Loucy (cell line): ENCODE data around the gene CCDC171.

Experiments used
- H2AFZ ChIP-seq: fragments of 200-600 bp; sonication (generic); 2 replicates; pipeline ENCODE4 v1.6.0; 2016; ENCODE audit warnings: antibody characterized with exemption, mild to moderate bottlenecking, low read length, moderate library complexity
- H3F3A ChIP-seq: fragments of 200-600 bp; 2 replicates; pipeline ENCODE4 v1.6.0; 2016; ENCODE audit warnings: antibody characterized with exemption, low read depth, mild to moderate bottlenecking
- H3K27me3 ChIP-seq: fragments of 200-600 bp; sonication (generic); 2 replicates; pipeline ENCODE4 v1.6.1; 2014; ENCODE audit warnings: low read length, mild to moderate bottlenecking; ENCODE audit not compliant: insufficient read depth, poor library complexity, severe bottlenecking
- H3K36me3 ChIP-seq: fragments of 200-600 bp; sonication (generic); 2 replicates; pipeline ENCODE4 v1.6.1; 2016; ENCODE audit warnings: low read length; ENCODE audit not compliant: insufficient read depth
- H3K4me1 ChIP-seq: fragments of 200-600 bp; sonication (generic); 2 replicates; pipeline ENCODE4 v1.5.1; 2014; ENCODE audit warnings: low read length, mild to moderate bottlenecking; ENCODE audit not compliant: insufficient read depth, poor library complexity, severe bottlenecking
- H3K4me2 ChIP-seq: fragments of 200-600 bp; sonication (generic); 2 replicates; pipeline ENCODE4 v1.6.0; 2014; ENCODE audit warnings: antibody characterized with exemption, low read length, low read depth, mild to moderate bottlenecking; ENCODE audit not compliant: poor library complexity, severe bottlenecking
- H3K4me3 ChIP-seq: fragments of 200-600 bp; sonication (generic); 2 replicates; pipeline ENCODE4 v1.5.1; 2014; ENCODE audit warnings: low read length, mild to moderate bottlenecking, mixed read lengths; ENCODE audit not compliant: poor library complexity, severe bottlenecking
- H3K79me2 ChIP-seq: fragments of 200-600 bp; sonication (generic); 2 replicates; pipeline ENCODE4 v1.6.1; 2014; ENCODE audit warnings: low read length; ENCODE audit not compliant: insufficient read depth
- H3K9ac ChIP-seq: fragments of 200-600 bp; sonication (generic); 2 replicates; pipeline ENCODE4 v1.6.0; 2014; ENCODE audit warnings: mild to moderate bottlenecking, low read depth, low read length, moderate library complexity; ENCODE audit not compliant: poor library complexity, severe bottlenecking
- H3K9me2 ChIP-seq: fragments of 200-600 bp; sonication (generic); replicated peaks from 2 replicates; pipeline ENCODE4 v1.6.1; 2016; ENCODE audit warnings: low read depth, low read length, mixed read lengths
- H3K9me3 ChIP-seq: fragments of 200-600 bp; sonication (generic); 2 replicates; pipeline ENCODE4 v1.6.1; 2014; ENCODE audit warnings: mild to moderate bottlenecking, antibody characterized with exemption, low read length, low read depth; ENCODE audit not compliant: insufficient read depth
- H4K20me1 ChIP-seq: fragments of 200-600 bp; sonication (generic); 2 replicates; pipeline ENCODE4 v1.6.0; 2014; ENCODE audit warnings: antibody characterized with exemption, low read length, mild to moderate bottlenecking; ENCODE audit not compliant: insufficient read depth, poor library complexity, severe bottlenecking
- EZH2phosphoT487 ChIP-seq: fragments of 200-600 bp; IDR thresholded peaks from 2 replicates; pipeline ENCODE4 v1.6.1; 2018; ENCODE audit warnings: antibody characterized with exemption, mild to moderate bottlenecking, moderate library complexity, borderline replicate concordance
- TF ChIP-seq, protein P1 (sequence below): fragments of 200-600 bp; sonication (generic); conservative IDR thresholded peaks from 2 replicates; pipeline ENCODE4 v1.5.1; 2014; ENCODE audit warnings: mild to moderate bottlenecking, antibody characterized with exemption, low read length

CCDC171 gene

GRCh38 chr9:15882328-15882727 lies 329.5 kb downstream of the CCDC171 start:
- Histone ChIP-seq H4K20me1 (no peaks in the 10 kb centered on the region), H3K9ac (no peak overlapping the region), H3K9me3 (no peaks in the 10 kb centered on the region), H3K9me2 (no peaks in the 10 kb centered on the region), H3K4me2 (no peak overlapping the region), H3K4me3 (no peak overlapping the region), H3K27me3 (no peaks in the 10 kb centered on the region), H2AFZ (no peak overlapping the region), H3F3A (no peaks in the 10 kb centered on the region), H3K36me3 (peaks cover 6% of the 10 kb centered on the region; the same call in 1 of the 2 replicates), H3K79me2 (no peaks in the 10 kb centered on the region), H3K4me1 (no peaks in the 10 kb centered on the region)
- TF ChIP-seq EZH2phosphoT487: no peak
- TF ChIP-seq, protein P1, sequence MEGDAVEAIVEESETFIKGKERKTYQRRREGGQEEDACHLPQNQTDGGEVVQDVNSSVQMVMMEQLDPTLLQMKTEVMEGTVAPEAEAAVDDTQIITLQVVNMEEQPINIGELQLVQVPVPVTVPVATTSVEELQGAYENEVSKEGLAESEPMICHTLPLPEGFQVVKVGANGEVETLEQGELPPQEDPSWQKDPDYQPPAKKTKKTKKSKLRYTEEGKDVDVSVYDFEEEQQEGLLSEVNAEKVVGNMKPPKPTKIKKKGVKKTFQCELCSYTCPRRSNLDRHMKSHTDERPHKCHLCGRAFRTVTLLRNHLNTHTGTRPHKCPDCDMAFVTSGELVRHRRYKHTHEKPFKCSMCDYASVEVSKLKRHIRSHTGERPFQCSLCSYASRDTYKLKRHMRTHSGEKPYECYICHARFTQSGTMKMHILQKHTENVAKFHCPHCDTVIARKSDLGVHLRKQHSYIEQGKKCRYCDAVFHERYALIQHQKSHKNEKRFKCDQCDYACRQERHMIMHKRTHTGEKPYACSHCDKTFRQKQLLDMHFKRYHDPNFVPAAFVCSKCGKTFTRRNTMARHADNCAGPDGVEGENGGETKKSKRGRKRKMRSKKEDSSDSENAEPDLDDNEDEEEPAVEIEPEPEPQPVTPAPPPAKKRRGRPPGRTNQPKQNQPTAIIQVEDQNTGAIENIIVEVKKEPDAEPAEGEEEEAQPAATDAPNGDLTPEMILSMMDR: no peak

DNA sequence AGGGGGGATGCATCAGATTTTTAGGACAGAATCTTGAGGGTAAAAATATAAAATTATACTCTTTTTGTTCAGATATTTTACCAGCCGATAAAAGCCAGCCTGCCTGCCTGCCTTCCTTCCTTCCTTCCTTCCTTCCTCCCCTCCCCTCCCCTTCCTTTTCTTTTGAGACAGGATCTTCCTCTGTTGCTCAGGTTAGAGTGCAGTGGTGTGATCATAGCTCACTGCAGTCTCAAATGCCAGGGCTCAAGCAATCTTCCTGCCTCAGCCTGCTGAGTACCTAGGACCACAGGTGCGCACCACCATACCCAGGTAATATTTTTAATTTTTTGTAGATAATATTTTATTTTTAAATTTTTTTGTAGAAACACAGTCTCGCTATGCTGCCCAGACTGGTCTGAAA lies 330.0 kb downstream of the CCDC171 start:
- no peaks in the 10 kb centered on the region for H3F3A ChIP-seq
- H3K4me3 ChIP-seq: no peak overlapping the region
- no peaks in the 10 kb centered on the region for H4K20me1 ChIP-seq
- peaks cover 6% of the 10 kb centered on the region; the same call in 1 of the 2 replicates for H3K36me3 ChIP-seq
- H3K27me3 ChIP-seq: no peaks in the 10 kb centered on the region
- H2AFZ ChIP-seq: no peak overlapping the region
- no peak overlapping the region for H3K9ac ChIP-seq
- no peaks in the 10 kb centered on the region for H3K79me2 ChIP-seq
- TF ChIP-seq, protein P1: no peak
- no peak for TF ChIP-seq EZH2phosphoT487
- no peaks in the 10 kb centered on the region for H3K4me1 ChIP-seq
- H3K9me3 ChIP-seq: no peaks in the 10 kb centered on the region
- H3K4me2 ChIP-seq: no peak overlapping the region
- H3K9me2 ChIP-seq: no peaks in the 10 kb centered on the region

- no peaks in the 10 kb centered on the region for H3K9me2 ChIP-seq
- H3K9ac ChIP-seq: no peak overlapping the region
- no peak overlapping the region for H3K4me2 ChIP-seq
- H3K9me3 ChIP-seq: no peaks in the 10 kb centered on the region
- no peak overlapping the region for H3K4me3 ChIP-seq
- H3K27me3 ChIP-seq: no peaks in the 10 kb centered on the region
- TF ChIP-seq, protein P1: no peak
- TF ChIP-seq EZH2phosphoT487: no peak
- no peaks in the 10 kb centered on the region for H3F3A ChIP-seq
- H3K4me1 ChIP-seq: no peaks in the 10 kb centered on the region
- no peaks in the 10 kb centered on the region for H3K79me2 ChIP-seq
- H3K36me3 ChIP-seq: peaks cover 6% of the 10 kb centered on the region; the same call in 1 of the 2 replicates
- no peaks in the 10 kb centered on the region for H4K20me1 ChIP-seq
- H2AFZ ChIP-seq: no peak overlapping the region
Measured at GRCh38 chr9:15885464-15885863, 332.6 kb downstream of the CCDC171 start.
